AG10803 (cell line): ENCODE data around the gene AP1B1.

Source experiments
- DNase-seq: peaks from one replicate; pipeline ENCODE4 v3.0.0; 2010; ENCODE audit warnings: low read depth
- H3K4me3 ChIP-seq: 2 replicates; pipeline ENCODE4 v1.5.1; 2011; ENCODE audit warnings: mild to moderate bottlenecking, low read length, control low read depth
- CTCF ChIP-seq: conservative IDR thresholded peaks from 2 replicates; pipeline ENCODE4 v1.5.1; 2011; ENCODE audit warnings: mild to moderate bottlenecking, low read length, control low read depth, inconsistent platforms

Gene AP1B1

GRCh38 chr22:29308791-29309262 is 79.5 kb downstream of the AP1B1 start:
- peak overlapping the region; percentile 81 for H3K4me3 ChIP-seq
- peak; percentile 75 for DNase-seq

GRCh38 chr22:29308148-29308790 is 80.1 kb downstream of the AP1B1 start:
- peak overlapping the region; percentile 81 for H3K4me3 ChIP-seq
- no peak for DNase-seq
- TF ChIP-seq CTCF, result no peak

More at GRCh38 chr22:29308791-29309262, 79.5 kb downstream of the AP1B1 start:
- TF ChIP-seq CTCF, result no peak

DNA sequence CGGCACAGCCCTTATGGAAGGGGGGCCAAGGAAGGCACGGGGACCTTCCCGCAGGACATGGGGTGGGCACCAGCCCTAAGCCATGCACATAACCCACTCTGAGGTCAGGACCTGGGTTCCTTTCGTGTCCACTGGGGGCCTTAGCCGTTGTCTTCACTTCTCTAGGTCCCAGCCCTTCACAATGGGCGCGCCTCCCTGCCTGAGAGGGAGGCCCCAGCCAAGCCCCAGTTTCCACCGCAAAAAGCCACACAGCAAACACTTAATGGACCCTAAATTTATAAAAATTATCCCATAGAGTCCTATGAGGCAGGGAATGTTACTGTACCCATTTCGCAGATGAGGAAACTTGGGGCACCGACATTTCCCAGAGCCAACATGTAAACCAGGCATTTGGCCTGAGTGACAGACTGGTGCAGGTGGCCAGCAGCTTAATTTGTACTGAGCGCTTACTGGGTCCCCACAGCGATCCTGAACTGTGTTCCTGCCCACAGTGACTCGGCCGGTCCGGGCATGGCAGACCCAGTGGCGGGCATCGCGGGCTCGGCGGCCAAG is 80.7 kb downstream of the AP1B1 start:
- peak overlapping the region; percentile 81 for H3K4me3 ChIP-seq
- no peak for TF ChIP-seq CTCF

DNA sequence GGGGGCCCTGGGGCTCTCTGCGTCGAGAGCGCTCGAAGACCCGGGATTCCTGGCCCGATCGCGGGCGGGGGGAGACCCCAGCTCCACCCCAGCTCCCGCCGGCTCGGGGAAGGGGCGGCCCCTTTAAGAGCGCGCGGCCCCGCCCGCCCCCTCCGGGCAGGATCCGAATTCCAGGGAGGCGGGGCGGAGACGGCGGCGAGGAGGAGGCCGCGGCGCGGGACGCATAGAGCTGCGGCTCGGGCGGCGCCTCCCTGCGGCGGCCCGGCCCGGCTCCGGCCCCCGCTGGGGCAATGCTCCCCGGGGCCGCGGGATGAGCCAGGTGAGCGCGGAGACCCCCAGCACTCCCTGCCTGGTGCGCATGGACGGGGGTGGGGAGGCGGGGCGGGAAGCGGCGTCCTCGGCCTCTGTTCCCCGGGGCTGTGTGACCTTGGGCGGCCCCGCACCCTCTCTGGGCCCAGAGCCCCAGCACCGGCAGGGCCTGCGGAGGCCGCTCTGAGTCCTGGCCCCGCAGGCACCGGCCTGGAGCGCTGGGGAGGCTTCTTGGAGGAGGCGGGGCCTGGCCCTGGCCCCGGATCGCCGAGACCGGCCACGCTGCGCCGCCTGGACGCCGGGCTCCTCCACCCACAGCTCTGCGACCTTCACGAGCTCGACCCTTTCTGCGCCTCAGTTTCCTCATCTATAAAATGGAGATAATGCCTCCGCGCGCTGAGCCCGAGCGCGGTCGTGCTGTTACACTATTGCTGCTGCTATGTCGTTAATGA is 81.4 kb downstream of the AP1B1 start:
- peak overlapping the region; percentile 81 for H3K4me3 ChIP-seq
- TF ChIP-seq CTCF, result no peak
- DNase-seq, result peak; percentile 71

More for the DNA sequence above, 80.7 kb downstream of the AP1B1 start:
- DNase-seq, result no peak

GRCh38 chr22:29306175-29306834 is 82.1 kb downstream of the AP1B1 start, which contains the start of gene GAS2L1:
Gene GAS2L1 (plus strand): TSS chr22:29306650. CDS start chr22:29308106, 1,456 bp downstream.
- peak; percentile 58 for TF ChIP-seq CTCF
- peak; percentile 78 for DNase-seq
- peak within 1 kb of the TSS; percentile 81 for H3K4me3 ChIP-seq

GRCh38 chr22:29305836-29306174 is 82.6 kb downstream of the AP1B1 start:
- 0 out of 2 replicates have a peak overlapping the region, but pooled peaks have one; percentile 12 for H3K4me3 ChIP-seq
- no peak for TF ChIP-seq CTCF
- no peak for DNase-seq
